HepG2 (cell line): ENCODE measurements around the gene YIF1A. TPM values are rescaled to one million over a fixed set of nuclear protein-coding genes. Genes with fewer than 3 reads are reported as not detected.

Source experiments
- AGO2 ChIP-seq: fragments of 200-400 bp; formaldehyde crosslinking; optimal IDR thresholded peaks from 2 replicates; pipeline ENCODE3; 2017; ENCODE audit warnings: mild to moderate bottlenecking, low read depth, low read length, moderate library complexity
- ATF1 ChIP-seq: IDR thresholded peaks from 2 replicates; pipeline ENCODE4 v1.6.1; 2016; ENCODE audit warnings: mild to moderate bottlenecking, control low read depth
- ELF1 ChIP-seq: sonication (generic); formaldehyde crosslinking; IDR thresholded peaks from 2 replicates; pipeline ENCODE4 v1.4.0; 2020; ENCODE audit warnings: missing genetic modification reagents
- MATR3 ChIP-seq: sonication (generic); formaldehyde crosslinking; IDR thresholded peaks from 2 replicates; pipeline ENCODE4 v1.4.0; 2020; ENCODE audit warnings: missing genetic modification reagents
- NR0B2 ChIP-seq: sonication (generic); formaldehyde crosslinking; IDR thresholded peaks from 2 replicates; pipeline ENCODE4 v1.4.0; 2020; ENCODE audit warnings: mild to moderate bottlenecking, missing genetic modification reagents
- SNAPC2 ChIP-seq: sonication (generic); formaldehyde crosslinking; IDR thresholded peaks from 2 replicates; pipeline ENCODE4 v1.8.1; 2022; ENCODE audit warnings: mild to moderate bottlenecking, missing genetic modification reagents
- TBL1XR1 ChIP-seq: fragments of 150-350 bp; IDR thresholded peaks from 2 replicates; pipeline ENCODE4 v1.6.1; 2014; ENCODE audit warnings: borderline replicate concordance, low read length; ENCODE audit not compliant: partially characterized antibody
- U2AF2 ChIP-seq: fragments of 200-400 bp; formaldehyde crosslinking; IDR thresholded peaks from 2 replicates; pipeline ENCODE4 v1.6.1; 2017; ENCODE audit warnings: low read depth, mild to moderate bottlenecking, low read length
- ZNF234 ChIP-seq: sonication (generic); formaldehyde crosslinking; conservative IDR thresholded peaks from 2 replicates; pipeline ENCODE4 v1.5.1; 2020; ENCODE audit warnings: mild to moderate bottlenecking, missing genetic modification reagents
- ZNF274 ChIP-seq: sonication (generic); formaldehyde crosslinking; IDR thresholded peaks from 2 replicates; pipeline ENCODE4 v1.5.1; 2020; ENCODE audit warnings: mild to moderate bottlenecking, missing genetic modification reagents
- ZNF317 ChIP-seq: sonication (generic); formaldehyde crosslinking; IDR thresholded peaks from 2 replicates; pipeline ENCODE4 v1.5.0; 2020; ENCODE audit warnings: mild to moderate bottlenecking, missing genetic modification reagents
- ZNF781 ChIP-seq: sonication (generic); formaldehyde crosslinking; IDR thresholded peaks from 2 replicates; pipeline ENCODE4 v1.5.1; 2020; ENCODE audit warnings: borderline replicate concordance, mild to moderate bottlenecking, missing genetic modification reagents; ENCODE audit errors: not compliant biosample characterization
- ZNF790 ChIP-seq: sonication (generic); formaldehyde crosslinking; IDR thresholded peaks from 2 replicates; pipeline ENCODE4 v1.8.0; 2022; ENCODE audit warnings: missing genetic modification reagents, mild to moderate bottlenecking, borderline replicate concordance
- polyA plus RNA-seq, 8 experiments: library from polyadenylated mRNA; depleted of rRNA in 3 of 8; stranded (reverse) in 7 of 8; unstranded in 1 of 8; fragments of >200 nt; fragmentation: Illumina TruSeq in 4 of 8; extraction: Trizol in 4 of 8; gene quantifications; 2 replicates each; pipeline versions ENCODE4 v1.2.1 to v1.2.3, GENCODE V29; 2011 to 2016; ENCODE audit warnings: low read depth in 4 of 8, missing spikeins in 1 of 8, mixed read lengths in 1 of 8; ENCODE audit not compliant: insufficient read depth in 1 of 8
- total RNA-seq, 5 experiments: library from RNA; depleted of rRNA; stranded (reverse); fragments of >200 nt; fragmentation: Illumina TruSeq; extraction: Trizol; gene quantifications; 2 replicates each; pipeline ENCODE4 v1.2.3, GENCODE V29; 2016; ENCODE audit warnings: low read depth in 1 of 5
- TF ChIP-seq, protein P1 (sequence below): sonication (generic); formaldehyde crosslinking; IDR thresholded peaks from 2 replicates; pipeline ENCODE4 v1.4.0; 2020; ENCODE audit warnings: missing genetic modification reagents, borderline replicate concordance
- TF ChIP-seq, protein P2 (sequence below): sonication (generic); formaldehyde crosslinking; IDR thresholded peaks from 2 replicates; pipeline ENCODE4 v1.4.0; 2020; ENCODE audit warnings: missing genetic modification reagents, borderline replicate concordance
- TF ChIP-seq, protein P3 (sequence below): IDR thresholded peaks from 2 replicates; pipeline ENCODE4 v1.6.1; 2016; ENCODE audit warnings: low read depth, missing genetic modification reagents, missing compliant biosample characterization

YIF1A gene
- total and polyA plus RNA-seq, 2 of the 13 experiments (the other 11 are each of a cell fraction or from before 2014, with no cell fraction given): 133 to 145 TPM

GRCh38 chr11:66282468-66283455 lies 6.2 kb downstream of the YIF1A start (continued):
- peak; percentile 52 for TF ChIP-seq TBL1XR1
- TF ChIP-seq ZNF781 (CRISPR knock-in tag): peak; percentile 70
- TF ChIP-seq ZNF234 (CRISPR knock-in tag): no peak
- peak; percentile 94 for TF ChIP-seq AGO2
- TF ChIP-seq, protein P1, sequence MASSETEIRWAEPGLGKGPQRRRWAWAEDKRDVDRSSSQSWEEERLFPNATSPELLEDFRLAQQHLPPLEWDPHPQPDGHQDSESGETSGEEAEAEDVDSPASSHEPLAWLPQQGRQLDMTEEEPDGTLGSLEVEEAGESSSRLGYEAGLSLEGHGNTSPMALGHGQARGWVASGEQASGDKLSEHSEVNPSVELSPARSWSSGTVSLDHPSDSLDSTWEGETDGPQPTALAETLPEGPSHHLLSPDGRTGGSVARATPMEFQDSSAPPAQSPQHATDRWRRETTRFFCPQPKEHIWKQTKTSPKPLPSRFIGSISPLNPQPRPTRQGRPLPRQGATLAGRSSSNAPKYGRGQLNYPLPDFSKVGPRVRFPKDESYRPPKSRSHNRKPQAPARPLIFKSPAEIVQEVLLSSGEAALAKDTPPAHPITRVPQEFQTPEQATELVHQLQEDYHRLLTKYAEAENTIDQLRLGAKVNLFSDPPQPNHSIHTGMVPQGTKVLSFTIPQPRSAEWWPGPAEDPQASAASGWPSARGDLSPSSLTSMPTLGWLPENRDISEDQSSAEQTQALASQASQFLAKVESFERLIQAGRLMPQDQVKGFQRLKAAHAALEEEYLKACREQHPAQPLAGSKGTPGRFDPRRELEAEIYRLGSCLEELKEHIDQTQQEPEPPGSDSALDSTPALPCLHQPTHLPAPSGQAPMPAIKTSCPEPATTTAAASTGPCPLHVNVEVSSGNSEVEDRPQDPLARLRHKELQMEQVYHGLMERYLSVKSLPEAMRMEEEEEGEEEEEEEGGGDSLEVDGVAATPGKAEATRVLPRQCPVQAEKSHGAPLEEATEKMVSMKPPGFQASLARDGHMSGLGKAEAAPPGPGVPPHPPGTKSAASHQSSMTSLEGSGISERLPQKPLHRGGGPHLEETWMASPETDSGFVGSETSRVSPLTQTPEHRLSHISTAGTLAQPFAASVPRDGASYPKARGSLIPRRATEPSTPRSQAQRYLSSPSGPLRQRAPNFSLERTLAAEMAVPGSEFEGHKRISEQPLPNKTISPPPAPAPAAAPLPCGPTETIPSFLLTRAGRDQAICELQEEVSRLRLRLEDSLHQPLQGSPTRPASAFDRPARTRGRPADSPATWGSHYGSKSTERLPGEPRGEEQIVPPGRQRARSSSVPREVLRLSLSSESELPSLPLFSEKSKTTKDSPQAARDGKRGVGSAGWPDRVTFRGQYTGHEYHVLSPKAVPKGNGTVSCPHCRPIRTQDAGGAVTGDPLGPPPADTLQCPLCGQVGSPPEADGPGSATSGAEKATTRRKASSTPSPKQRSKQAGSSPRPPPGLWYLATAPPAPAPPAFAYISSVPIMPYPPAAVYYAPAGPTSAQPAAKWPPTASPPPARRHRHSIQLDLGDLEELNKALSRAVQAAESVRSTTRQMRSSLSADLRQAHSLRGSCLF (CRISPR knock-in tag): no peak
- no peak for TF ChIP-seq SNAPC2 (CRISPR knock-in tag)
- TF ChIP-seq ATF1 (CRISPR knock-in tag): no peak
- TF ChIP-seq, protein P2, sequence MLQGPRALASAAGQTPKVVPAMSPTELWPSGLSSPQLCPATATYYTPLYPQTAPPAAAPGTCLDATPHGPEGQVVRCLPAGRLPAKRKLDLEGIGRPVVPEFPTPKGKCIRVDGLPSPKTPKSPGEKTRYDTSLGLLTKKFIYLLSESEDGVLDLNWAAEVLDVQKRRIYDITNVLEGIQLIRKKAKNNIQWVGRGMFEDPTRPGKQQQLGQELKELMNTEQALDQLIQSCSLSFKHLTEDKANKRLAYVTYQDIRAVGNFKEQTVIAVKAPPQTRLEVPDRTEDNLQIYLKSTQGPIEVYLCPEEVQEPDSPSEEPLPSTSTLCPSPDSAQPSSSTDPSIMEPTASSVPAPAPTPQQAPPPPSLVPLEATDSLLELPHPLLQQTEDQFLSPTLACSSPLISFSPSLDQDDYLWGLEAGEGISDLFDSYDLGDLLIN (CRISPR knock-in tag): no peak
- TF ChIP-seq ZNF317 (CRISPR knock-in tag): no peak
- TF ChIP-seq U2AF2: peak; percentile 99
- TF ChIP-seq ELF1 (CRISPR knock-in tag): no peak
- no peak for TF ChIP-seq ZNF790 (CRISPR knock-in tag)
- TF ChIP-seq ZNF274: no peak
- TF ChIP-seq MATR3: no peak
- peak; percentile 54; the same call in 1 of the 2 replicates for TF ChIP-seq NR0B2 (CRISPR knock-in tag)
- TF ChIP-seq, protein P3, sequence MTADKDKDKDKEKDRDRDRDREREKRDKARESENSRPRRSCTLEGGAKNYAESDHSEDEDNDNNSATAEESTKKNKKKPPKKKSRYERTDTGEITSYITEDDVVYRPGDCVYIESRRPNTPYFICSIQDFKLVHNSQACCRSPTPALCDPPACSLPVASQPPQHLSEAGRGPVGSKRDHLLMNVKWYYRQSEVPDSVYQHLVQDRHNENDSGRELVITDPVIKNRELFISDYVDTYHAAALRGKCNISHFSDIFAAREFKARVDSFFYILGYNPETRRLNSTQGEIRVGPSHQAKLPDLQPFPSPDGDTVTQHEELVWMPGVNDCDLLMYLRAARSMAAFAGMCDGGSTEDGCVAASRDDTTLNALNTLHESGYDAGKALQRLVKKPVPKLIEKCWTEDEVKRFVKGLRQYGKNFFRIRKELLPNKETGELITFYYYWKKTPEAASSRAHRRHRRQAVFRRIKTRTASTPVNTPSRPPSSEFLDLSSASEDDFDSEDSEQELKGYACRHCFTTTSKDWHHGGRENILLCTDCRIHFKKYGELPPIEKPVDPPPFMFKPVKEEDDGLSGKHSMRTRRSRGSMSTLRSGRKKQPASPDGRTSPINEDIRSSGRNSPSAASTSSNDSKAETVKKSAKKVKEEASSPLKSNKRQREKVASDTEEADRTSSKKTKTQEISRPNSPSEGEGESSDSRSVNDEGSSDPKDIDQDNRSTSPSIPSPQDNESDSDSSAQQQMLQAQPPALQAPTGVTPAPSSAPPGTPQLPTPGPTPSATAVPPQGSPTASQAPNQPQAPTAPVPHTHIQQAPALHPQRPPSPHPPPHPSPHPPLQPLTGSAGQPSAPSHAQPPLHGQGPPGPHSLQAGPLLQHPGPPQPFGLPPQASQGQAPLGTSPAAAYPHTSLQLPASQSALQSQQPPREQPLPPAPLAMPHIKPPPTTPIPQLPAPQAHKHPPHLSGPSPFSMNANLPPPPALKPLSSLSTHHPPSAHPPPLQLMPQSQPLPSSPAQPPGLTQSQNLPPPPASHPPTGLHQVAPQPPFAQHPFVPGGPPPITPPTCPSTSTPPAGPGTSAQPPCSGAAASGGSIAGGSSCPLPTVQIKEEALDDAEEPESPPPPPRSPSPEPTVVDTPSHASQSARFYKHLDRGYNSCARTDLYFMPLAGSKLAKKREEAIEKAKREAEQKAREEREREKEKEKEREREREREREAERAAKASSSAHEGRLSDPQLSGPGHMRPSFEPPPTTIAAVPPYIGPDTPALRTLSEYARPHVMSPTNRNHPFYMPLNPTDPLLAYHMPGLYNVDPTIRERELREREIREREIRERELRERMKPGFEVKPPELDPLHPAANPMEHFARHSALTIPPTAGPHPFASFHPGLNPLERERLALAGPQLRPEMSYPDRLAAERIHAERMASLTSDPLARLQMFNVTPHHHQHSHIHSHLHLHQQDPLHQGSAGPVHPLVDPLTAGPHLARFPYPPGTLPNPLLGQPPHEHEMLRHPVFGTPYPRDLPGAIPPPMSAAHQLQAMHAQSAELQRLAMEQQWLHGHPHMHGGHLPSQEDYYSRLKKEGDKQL (CRISPR knock-in tag): no peak
